K562 (cell line): ENCODE data around the gene HPD. TPM values are rescaled to one million over a fixed set of nuclear protein-coding genes. Genes with fewer than 3 reads are reported as not detected.
A peak's percentile ranks its signal among the peaks of the same experiment; 100 is the strongest.

ENCODE experiments used
- ATAC-seq: fragments of 200-7000 bp; cut with Tn5 transposase; 3 replicates; pipeline ENCODE4 v1.9.1; 2020; ENCODE audit warnings: moderate library complexity
- BruUV-seq: library from RNA; stranded (reverse); fragments of 400-500 nt; replicated peaks from 2 replicates; lab custom pipeline; 2021; lab: Mats Ljungman, UMichigan
- CTCF ChIA-PET: fragments of 300-600 bp; formaldehyde crosslinking; extraction: SDS; loops from one replicate; lab custom pipeline; 2021; ENCODE audit warnings: low intra/inter-chr PET ratio; lab: Yijun Ruan, JAX
- POLR2A ChIA-PET: fragments of 300-600, 350-650 bp; sonication (Branson Sonifier 250); formaldehyde crosslinking; extraction: SDS; loops from one replicate; lab custom pipeline; 2021; ENCODE audit warnings: antibody characterized with exemption, inconsistent platforms; lab: Yijun Ruan, JAX
- DNase-seq, 4 experiments: peaks; one replicate each; pipeline versions ENCODE4 v3.0.0 to v3.0.0-alpha.2; 2011 to 2018; ENCODE audit warnings: low spot score in 3 of 4, mixed read lengths in 3 of 4; ENCODE audit errors: extremely low read depth in 1 of 4
- FAIRE-seq: peaks from 2 replicates; lab custom pipeline; 2011; peaks lifted over from hg19 to GRCh38; lab: Jason Lieb, UNC
- H2AFZ ChIP-seq: 2 replicates; pipeline ENCODE4 v1.6.0; 2011; ENCODE audit warnings: low read depth, low read length, control low read depth, inconsistent platforms
- H3K27ac ChIP-seq: fragments of 200-600 bp; 3 replicates; pipeline ENCODE4 v1.8.0; 2011; ENCODE audit warnings: low read depth, mild to moderate bottlenecking, control low read depth, inconsistent platforms, low read length, moderate library complexity, mixed read lengths; ENCODE audit errors: extremely low read depth
- H3K27me3 ChIP-seq, 2 experiments: fragments of 300-600 bp in 1 of 2; 2 replicates in 1 of 2; 3 replicates in 1 of 2; pipeline versions ENCODE4 v1.6.0 to v1.8.0; 2011; ENCODE audit warnings: inconsistent platforms in 2 of 2, low read length in 2 of 2, mild to moderate bottlenecking in 1 of 2, mixed read lengths in 1 of 2, moderate library complexity in 1 of 2; ENCODE audit not compliant: control insufficient read depth in 2 of 2, insufficient read depth in 2 of 2
- H3K36me3 ChIP-seq: fragments of 300-600 bp; 3 replicates; pipeline ENCODE4 v1.8.0; 2011; ENCODE audit warnings: mild to moderate bottlenecking, low read length, inconsistent platforms; ENCODE audit not compliant: control insufficient read depth, insufficient read depth
- H3K4me1 ChIP-seq, 2 experiments: fragments of 200-600 bp in 1 of 2; replicated peaks in 1 of 2; 2 replicates in 1 of 2; 3 replicates in 1 of 2; pipeline versions ENCODE4 v1.5.1 to v1.8.0; 2011; ENCODE audit warnings: inconsistent platforms in 2 of 2, low read length in 2 of 2, mild to moderate bottlenecking in 1 of 2, mixed read lengths in 1 of 2, moderate library complexity in 1 of 2; ENCODE audit not compliant: control insufficient read depth in 2 of 2, insufficient read depth in 2 of 2
- H3K4me2 ChIP-seq: 2 replicates; pipeline ENCODE4 v1.6.1; 2011; ENCODE audit warnings: low read length, control low read depth, inconsistent platforms, mixed read lengths; ENCODE audit not compliant: insufficient read depth
- H3K4me3 ChIP-seq: fragments of 200-600 bp; sonication (generic), shearing (Covaris generic); 2 replicates; pipeline ENCODE4 v1.5.1; 2016; ENCODE audit warnings: control low read depth, inconsistent platforms
- H3K79me2 ChIP-seq: fragments of 200-600 bp; 3 replicates; pipeline ENCODE4 v1.8.0; 2011; ENCODE audit warnings: low read length, inconsistent platforms; ENCODE audit not compliant: control insufficient read depth, insufficient read depth
- H3K9ac ChIP-seq, 2 experiments: 2 replicates each; pipeline versions ENCODE4 v1.6.0 to v1.6.1; 2011; ENCODE audit warnings: low read depth in 2 of 2, low read length in 2 of 2, control low read depth in 1 of 2, inconsistent platforms in 1 of 2, mild to moderate bottlenecking in 1 of 2, mixed read lengths in 1 of 2; ENCODE audit not compliant: insufficient read depth in 1 of 2
- H3K9me1 ChIP-seq: one replicate; pipeline ENCODE4 v1.6.0; 2011; ENCODE audit warnings: inconsistent platforms, mild to moderate bottlenecking, low read length, moderate library complexity; ENCODE audit not compliant: control insufficient read depth, insufficient read depth
- H3K9me3 ChIP-seq: replicated peaks from 2 replicates; pipeline ENCODE4 v1.5.1; 2011; ENCODE audit warnings: low read depth, low read length, inconsistent platforms; ENCODE audit not compliant: control insufficient read depth, insufficient read depth
- H4K20me1 ChIP-seq: replicated peaks from 2 replicates; pipeline ENCODE4 v1.6.1; 2011; ENCODE audit warnings: low read length, inconsistent platforms, mixed read lengths; ENCODE audit not compliant: control insufficient read depth, insufficient read depth
- ASH1L ChIP-seq: fragments of 450-650 bp; IDR thresholded peaks from 2 replicates; pipeline ENCODE4 v1.6.1; 2018; ENCODE audit warnings: borderline replicate concordance, mild to moderate bottlenecking, low read depth; ENCODE audit not compliant: partially characterized antibody
- ESRRB ChIP-seq: fragments of 250-450 bp; sonication (Bioruptor Pico); IDR thresholded peaks from 2 replicates; pipeline ENCODE4 v1.5.0; 2020; ENCODE audit warnings: mild to moderate bottlenecking, moderate library complexity, borderline replicate concordance
- HDAC2 ChIP-seq: fragments of 450-650 bp; IDR thresholded peaks from 2 replicates; pipeline ENCODE4 v1.6.1; 2016; ENCODE audit warnings: mild to moderate bottlenecking
- L3MBTL2 ChIP-seq: fragments of 450-650 bp; IDR thresholded peaks from 2 replicates; pipeline ENCODE4 v1.6.1; 2016; ENCODE audit warnings: mild to moderate bottlenecking, moderate library complexity
- MEF2A ChIP-seq: IDR thresholded peaks from 2 replicates; pipeline ENCODE4 v1.6.1; 2011; ENCODE audit warnings: low read depth, mild to moderate bottlenecking, low read length, moderate library complexity; ENCODE audit not compliant: control insufficient read depth
- MXI1 ChIP-seq: IDR thresholded peaks from 2 replicates; pipeline ENCODE4 v1.6.1; 2011; ENCODE audit warnings: low read depth, mild to moderate bottlenecking, improper control_type of control experiment, low read length
- POLR3A ChIP-seq: IDR thresholded peaks from 2 replicates; pipeline ENCODE4 v1.6.1; 2011; ENCODE audit warnings: borderline replicate concordance, mild to moderate bottlenecking, moderate library complexity; ENCODE audit not compliant: insufficient read length, insufficient read depth; ENCODE audit errors: extremely low read depth
- RUNX1 ChIP-seq: sonication (generic); IDR thresholded peaks from 2 replicates; pipeline ENCODE4 v1.6.1; 2016; ENCODE audit warnings: antibody characterized with exemption, low read depth
- ZNF239 ChIP-seq: fragments of 250-450 bp; sonication (Bioruptor Pico); IDR thresholded peaks from 2 replicates; pipeline ENCODE4 v1.4.0; 2020; ENCODE audit warnings: mild to moderate bottlenecking
- ZNF699 ChIP-seq: fragments of 250-450 bp; sonication (Bioruptor Pico); IDR thresholded peaks from 2 replicates; pipeline ENCODE4 v1.8.0; 2021; ENCODE audit warnings: mild to moderate bottlenecking, moderate library complexity; ENCODE audit not compliant: insufficient replicate concordance
- WGBS: fragments of 100-300 bp; shearing (Covaris generic); methylation state at CpG from one replicate; pipeline ENCODE4 v1.1.6; 2016; ENCODE audit warnings: low coverage, mixed read lengths; ENCODE audit not compliant: insufficient coverage; ENCODE audit errors: missing lambda C conversion rate; 5-methylcytosine and 5-hydroxymethylcytosine counted together
- in situ Hi-C: fragments of 300-500 bp; cut with MboI; formaldehyde crosslinking; loops from 4 replicates; pipeline ENCODE4 v1.15.0; 2018; ENCODE audit warnings: inconsistent platforms, mixed read lengths
- intact Hi-C: fragments of 100-400 bp; cut with micrococcal nuclease; formaldehyde crosslinking; loops from 2 replicates; pipeline ENCODE4 v1.14.2; 2022
- polyA plus RNA-seq, 8 experiments: library from polyadenylated mRNA; depleted of rRNA in 4 of 8; stranded (reverse) in 5 of 8; unstranded in 3 of 8; fragments of >200 nt; fragmentation: Nextera tagmentation in 2 of 8; fragmentation: Illumina TruSeq in 1 of 8; extraction: Ambion mirVana in 2 of 8; extraction: Trizol in 1 of 8; gene quantifications; 2 replicates each; pipeline versions ENCODE4 v1.2.1 to v1.2.3, GENCODE V29; 2011 to 2014; ENCODE audit warnings: inconsistent platforms in 1 of 8, missing spikeins in 1 of 8
- total RNA-seq, 7 experiments: library from RNA; depleted of rRNA in 6 of 7; stranded (reverse); fragments of >200 nt in 6 of 7; fragmentation: Illumina TruSeq in 2 of 7; extraction: Trizol in 2 of 7; gene quantifications; 2 replicates each; pipeline versions ENCODE4 v1.2.1 to v1.2.3, GENCODE V29; 2011 to 2021; ENCODE audit warnings: low replicate concordance in 1 of 7
- TF ChIP-seq, protein P1 (sequence below): fragments of 250-450 bp; sonication (Bioruptor Pico); IDR thresholded peaks from 2 replicates; pipeline ENCODE4 v1.5.0; 2021
- TF ChIP-seq, protein P2 (sequence below): fragments of 450-650 bp; IDR thresholded peaks from 2 replicates; pipeline ENCODE4 v1.6.1; 2016; ENCODE audit warnings: missing biosample characterization, missing genetic modification characterization
- TF ChIP-seq, protein P3 (sequence below): fragments of 250-450 bp; sonication (Bioruptor Pico); IDR thresholded peaks from 2 replicates; pipeline ENCODE4 v1.4.0; 2020; ENCODE audit warnings: mild to moderate bottlenecking, moderate library complexity, borderline replicate concordance

The HPD gene
- total and polyA plus RNA-seq, 9 of the 15 experiments (the other 6 are each of a cell fraction or from before 2014, with no cell fraction given) = 0.06 to 0.29 (median 0.07) TPM; not detected in 4

DNA sequence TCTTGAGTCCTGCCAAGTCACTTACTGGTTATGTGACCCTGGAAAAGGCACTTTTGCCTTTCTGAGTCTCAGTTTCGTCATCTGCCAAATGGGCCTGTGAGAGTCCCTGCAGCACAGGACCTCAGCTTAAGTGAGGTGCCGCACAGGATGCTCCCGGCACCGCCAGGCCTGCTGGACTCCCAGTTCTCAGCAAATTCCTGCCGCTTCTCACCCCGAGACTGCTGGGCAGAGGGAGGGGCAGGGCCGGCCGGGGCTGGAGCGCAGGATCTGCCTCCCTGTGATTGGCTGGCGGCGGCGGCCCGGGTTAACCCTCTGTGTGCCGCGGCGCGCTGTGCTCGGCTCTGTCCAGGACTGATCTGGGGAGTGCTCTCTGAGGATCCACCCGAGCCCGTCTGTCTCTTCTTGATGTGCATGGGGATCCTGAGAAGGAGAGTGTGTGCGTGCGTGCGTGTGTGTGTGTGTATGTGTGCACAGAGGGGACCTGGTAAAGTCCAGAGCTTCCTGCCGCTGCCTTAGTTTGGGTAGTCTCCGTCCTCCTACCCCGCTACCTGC is 46.3 kb downstream of the HPD start (continued):
- no peak for TF ChIP-seq ESRRB (CRISPR knock-in tag)
- no peak for TF ChIP-seq ZNF239 (CRISPR knock-in tag)
- TF ChIP-seq, protein P1, sequence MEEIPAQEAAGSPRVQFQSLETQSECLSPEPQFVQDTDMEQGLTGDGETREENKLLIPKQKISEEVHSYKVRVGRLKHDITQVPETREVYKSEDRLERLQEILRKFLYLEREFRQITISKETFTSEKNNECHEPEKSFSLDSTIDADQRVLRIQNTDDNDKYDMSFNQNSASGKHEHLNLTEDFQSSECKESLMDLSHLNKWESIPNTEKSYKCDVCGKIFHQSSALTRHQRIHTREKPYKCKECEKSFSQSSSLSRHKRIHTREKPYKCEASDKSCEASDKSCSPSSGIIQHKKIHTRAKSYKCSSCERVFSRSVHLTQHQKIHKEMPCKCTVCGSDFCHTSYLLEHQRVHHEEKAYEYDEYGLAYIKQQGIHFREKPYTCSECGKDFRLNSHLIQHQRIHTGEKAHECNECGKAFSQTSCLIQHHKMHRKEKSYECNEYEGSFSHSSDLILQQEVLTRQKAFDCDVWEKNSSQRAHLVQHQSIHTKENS (CRISPR knock-in tag) = no peak

DNA sequence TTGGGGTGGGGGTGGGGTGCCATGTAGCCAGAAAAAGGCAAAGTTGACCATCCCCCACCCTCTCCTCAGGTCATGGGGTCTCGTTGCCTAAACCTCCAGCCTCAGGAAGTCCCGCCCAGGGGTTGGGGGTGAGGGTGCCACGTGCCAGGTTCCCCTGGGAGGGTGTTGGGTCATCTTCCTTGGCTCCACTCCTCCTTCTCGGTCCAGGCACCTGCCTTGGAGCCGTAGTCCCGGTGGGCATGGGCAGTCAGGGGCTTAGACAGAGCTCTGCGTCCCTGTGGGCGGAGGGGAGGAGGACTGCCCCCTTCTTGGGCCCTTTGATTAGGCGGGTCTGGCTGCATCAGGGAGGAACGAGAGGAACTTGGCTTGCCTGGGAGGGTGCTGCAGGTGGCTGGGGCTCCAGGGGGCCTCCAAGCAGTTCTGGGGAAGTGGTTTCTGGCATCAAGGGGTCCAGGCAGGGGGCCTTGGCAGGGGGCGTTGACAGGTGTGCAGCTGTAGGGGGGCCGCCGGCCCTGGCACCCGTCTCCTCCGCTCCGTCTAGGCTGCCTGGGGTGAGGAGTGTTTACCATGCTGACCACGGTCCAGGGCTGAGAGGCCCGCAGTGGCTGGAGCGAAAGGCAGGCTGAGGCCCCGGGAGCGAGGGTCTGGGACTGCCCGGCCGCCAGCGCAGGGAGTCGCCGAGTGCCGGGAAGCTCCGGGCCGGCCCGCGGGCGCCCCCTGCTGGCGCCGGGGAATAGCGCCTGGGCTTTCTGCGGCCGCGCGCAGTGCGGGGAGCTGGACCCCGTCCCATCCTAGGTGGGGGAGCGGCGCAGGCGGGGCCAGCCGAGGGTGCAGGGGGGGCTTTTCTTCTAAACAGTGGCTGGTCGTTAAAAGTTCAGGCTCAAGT is 47.0 kb downstream of the HPD start:
- no peak for FAIRE-seq
- H3K4me2 ChIP-seq = peak overlapping the region; percentile 92
- 0 out of 2 replicates have a peak overlapping the region, but pooled peaks have one; percentile 26 for H2AFZ ChIP-seq
- peak overlapping the region; percentile 53 for H3K4me3 ChIP-seq
- DNase-seq = peak; percentile 75 to 85 (median 82)
- no TSS peak for BruUV-seq
- no peaks in the 10 kb centered on the region for H3K9me1 ChIP-seq
- ATAC-seq = peak; percentile 94
- WGBS = 5% methylated on average over 43 of the region's 46 CpGs
- no peaks in the 10 kb centered on the region for H3K27me3 ChIP-seq
- H3K79me2 ChIP-seq = peaks cover 66% of the 10 kb centered on the region
- in situ Hi-C loops (no loop called here), intact Hi-C loops (loop anchor here (1.0 to 2.0 kb wide), 3 partner anchors 16 to 77 kb away; partner anchors contain the start of gene PSMD9)
- POLR2A ChIA-PET = interaction anchor here (0.5 to 12.1 kb wide), 14 partner anchors 9 to 664 kb away, joined by 3 to 194 read pairs (median 4); partner anchors contain the start of genes PSMD9, RHOF and SETD1B
- H3K27ac ChIP-seq = peak overlapping the region; percentile 31
- H3K36me3 ChIP-seq = peaks cover 92% of the 10 kb centered on the region
- peaks cover 25% of the 10 kb centered on the region for H4K20me1 ChIP-seq
- CTCF ChIA-PET = interaction anchor here (0.9 to 5.5 kb wide), 2 partner anchors 16 to 36 kb away, joined by 5 to 73 read pairs; partner anchors contain the start of gene RHOF
- peaks cover 27 to 59% of the 10 kb centered on the region in 2 experiments for H3K4me1 ChIP-seq
- no peaks in the 10 kb centered on the region for H3K9me3 ChIP-seq
- peak overlapping the region; percentile 60 to 93; a peak in 3 of 4 replicates for H3K9ac ChIP-seq
- TF ChIP-seq ASH1L (no peak), HDAC2 (no peak), MEF2A (no peak), ZNF699 (CRISPR knock-in tag) (no peak), MXI1 (no peak), RUNX1 (no peak), L3MBTL2 (no peak), POLR3A (no peak)
- TF ChIP-seq, protein P2, sequence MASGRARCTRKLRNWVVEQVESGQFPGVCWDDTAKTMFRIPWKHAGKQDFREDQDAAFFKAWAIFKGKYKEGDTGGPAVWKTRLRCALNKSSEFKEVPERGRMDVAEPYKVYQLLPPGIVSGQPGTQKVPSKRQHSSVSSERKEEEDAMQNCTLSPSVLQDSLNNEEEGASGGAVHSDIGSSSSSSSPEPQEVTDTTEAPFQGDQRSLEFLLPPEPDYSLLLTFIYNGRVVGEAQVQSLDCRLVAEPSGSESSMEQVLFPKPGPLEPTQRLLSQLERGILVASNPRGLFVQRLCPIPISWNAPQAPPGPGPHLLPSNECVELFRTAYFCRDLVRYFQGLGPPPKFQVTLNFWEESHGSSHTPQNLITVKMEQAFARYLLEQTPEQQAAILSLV (tag) = no peak
- TF ChIP-seq, protein P3, sequence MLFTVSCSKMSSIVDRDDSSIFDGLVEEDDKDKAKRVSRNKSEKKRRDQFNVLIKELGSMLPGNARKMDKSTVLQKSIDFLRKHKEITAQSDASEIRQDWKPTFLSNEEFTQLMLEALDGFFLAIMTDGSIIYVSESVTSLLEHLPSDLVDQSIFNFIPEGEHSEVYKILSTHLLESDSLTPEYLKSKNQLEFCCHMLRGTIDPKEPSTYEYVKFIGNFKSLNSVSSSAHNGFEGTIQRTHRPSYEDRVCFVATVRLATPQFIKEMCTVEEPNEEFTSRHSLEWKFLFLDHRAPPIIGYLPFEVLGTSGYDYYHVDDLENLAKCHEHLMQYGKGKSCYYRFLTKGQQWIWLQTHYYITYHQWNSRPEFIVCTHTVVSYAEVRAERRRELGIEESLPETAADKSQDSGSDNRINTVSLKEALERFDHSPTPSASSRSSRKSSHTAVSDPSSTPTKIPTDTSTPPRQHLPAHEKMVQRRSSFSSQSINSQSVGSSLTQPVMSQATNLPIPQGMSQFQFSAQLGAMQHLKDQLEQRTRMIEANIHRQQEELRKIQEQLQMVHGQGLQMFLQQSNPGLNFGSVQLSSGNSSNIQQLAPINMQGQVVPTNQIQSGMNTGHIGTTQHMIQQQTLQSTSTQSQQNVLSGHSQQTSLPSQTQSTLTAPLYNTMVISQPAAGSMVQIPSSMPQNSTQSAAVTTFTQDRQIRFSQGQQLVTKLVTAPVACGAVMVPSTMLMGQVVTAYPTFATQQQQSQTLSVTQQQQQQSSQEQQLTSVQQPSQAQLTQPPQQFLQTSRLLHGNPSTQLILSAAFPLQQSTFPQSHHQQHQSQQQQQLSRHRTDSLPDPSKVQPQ (CRISPR knock-in tag) = no peak
